Transverse colon (tissue), 4 donors: Measurements from ENCODE around the gene AVEN. TPM values are rescaled to one million over a fixed set of nuclear protein-coding genes. Genes with fewer than 3 reads are reported as not detected.
"Not testable (repeated sequence)": the region's sequence is repeated elsewhere in the genome, so short reads cannot be mapped to it uniquely, and the experiment has no call there.

Experiments
- DNase-seq: peaks from one replicate; pipeline ENCODE4 v3.0.0-alpha.2; 2019
- H3K27ac ChIP-seq, 4 donors: fragments of 200-600 bp; sonication (generic); 2 replicates each; pipeline ENCODE4 v1.5.1; 2016 to 2018; ENCODE audit warnings: inconsistent platforms in 4 of 4
- H3K27me3 ChIP-seq: fragments of 200-600 bp; sonication (generic); 2 replicates; pipeline ENCODE4 v1.5.1; 2017; ENCODE audit warnings: inconsistent platforms
- H3K36me3 ChIP-seq, 4 donors: fragments of 200-600 bp; sonication (generic); 2 replicates each; pipeline ENCODE4 v1.5.1; 2017 to 2019; ENCODE audit warnings: inconsistent platforms in 4 of 4
- H3K4me1 ChIP-seq, 4 donors: fragments of 200-600 bp; sonication (generic); 2 replicates each; pipeline ENCODE4 v1.5.1; 2017 to 2020; ENCODE audit warnings: inconsistent platforms in 4 of 4
- H3K4me3 ChIP-seq, 4 donors: fragments of 200-600 bp; sonication (generic); 1 replicate in 1 of 4; 2 replicates in 3 of 4; pipeline versions ENCODE4 v1.5.1 to v1.6.1; 2017 to 2019; ENCODE audit warnings: inconsistent platforms in 4 of 4
- H3K9me3 ChIP-seq, 2 donors: fragments of 200-600 bp; sonication (generic); 2 replicates each; pipeline ENCODE4 v1.5.1; 2017 to 2019; ENCODE audit warnings: inconsistent platforms in 2 of 2
- CTCF ChIP-seq, 5 experiments: fragments of 200-600 bp in 3 of 5; fragments of 450-650 bp in 2 of 5; sonication (generic) in 3 of 5; IDR thresholded peaks; 1 replicate in 2 of 5; 2 replicates in 3 of 5; pipeline ENCODE4 v1.5.1; 2016 to 2017; ENCODE audit warnings: antibody characterized with exemption in 5 of 5, inconsistent platforms in 3 of 5, mild to moderate bottlenecking in 2 of 5, moderate library complexity in 1 of 5
- EP300 ChIP-seq: sonication (generic); formaldehyde crosslinking; IDR thresholded peaks from one replicate; pipeline ENCODE4 v1.6.1; 2017; ENCODE audit warnings: antibody characterized with exemption, low read depth
- POLR2A ChIP-seq: fragments of 450-650 bp; IDR thresholded peaks from one replicate; pipeline ENCODE4 v1.6.1; 2016; ENCODE audit warnings: antibody characterized with exemption, mild to moderate bottlenecking, moderate library complexity
- POLR2AphosphoS5 ChIP-seq, 3 donors: sonication (generic); formaldehyde crosslinking; IDR thresholded peaks; one replicate each; pipeline ENCODE4 v1.6.1; 2016; ENCODE audit warnings: antibody characterized with exemption in 3 of 3
- WGBS, 2 donors: methylation state at CpG; one replicate each; pipeline ENCODE4 v1.1.5; 2018; ENCODE audit warnings: low coverage in 1 of 2; 5-methylcytosine and 5-hydroxymethylcytosine counted together
- in situ Hi-C, 4 donors: fragments of 200-750 bp; cut with MboI; loops; one replicate each; pipeline versions ENCODE4 v1.15.0 to v1.15.1; 2017; ENCODE audit warnings: low sequenced_read_pairs in 3 of 4, low pct_ligation_motif_present in 1 of 4, low pct_unique_long_range_greater_than_20kb in 1 of 4
- intact Hi-C: fragments of 100-400 bp; cut with DNase I; formaldehyde crosslinking; loops from one replicate; pipeline ENCODE4 v1.15.1; 2023; ENCODE audit warnings: low total_unique reads
- total RNA-seq, 4 donors: library from RNA; depleted of rRNA; stranded (reverse); fragments of >200 nt; gene quantifications; one replicate each; pipeline ENCODE4 v1.1.0, GENCODE V29; 2016

AVEN gene
- total RNA-seq, 4 donors from 2014 or later, result 4.9 to 21.3 (median 7.6) TPM

- no peak overlapping the region for H3K27ac ChIP-seq
- H3K4me1 ChIP-seq, result no peaks in the 10 kb centered on the region
- TF ChIP-seq EP300 (no peak), POLR2AphosphoS5 (IDR thresholded peaks at IDR 0.05) (no peak), CTCF (IDR thresholded peaks at IDR 0.05) (no peak), POLR2A (no peak)
- no peaks in the 10 kb centered on the region for H3K27me3 ChIP-seq
- 52 to 62% methylated on average over 3 of the region's 3 CpGs for WGBS, 2 donors
- no peak overlapping the region for H3K4me3 ChIP-seq
- no peak for DNase-seq
- intact Hi-C loops, result no loop called here
- no peaks in the 10 kb centered on the region for H3K9me3 ChIP-seq
- in situ Hi-C loops, result loop anchor here in 1 of 4 donors (25.0 kb wide), 1 partner anchor 111 kb away; the partner anchor contains the start of genes EMC7 and PGBD4
- H3K36me3 ChIP-seq, result no peaks in the 10 kb centered on the region
Measured at GRCh38 chr15:34001536-34001935, 37.5 kb downstream of the AVEN start.

- H3K27ac ChIP-seq, H3K36me3 ChIP-seq, H3K27me3 ChIP-seq, intact Hi-C loops, DNase-seq, H3K4me3 ChIP-seq, H3K9me3 ChIP-seq, H3K4me1 ChIP-seq: not testable (repeated sequence)
- in situ Hi-C loops, result loop anchor here in 1 of 4 donors (25.0 kb wide), 1 partner anchor 258 kb away; no protein-coding TSS in a partner anchor
- WGBS, 2 donors, result 96% methylated on average over 10 of the region's 10 CpGs; no CpG with 5 or more reads in 1 of the 2 donors
Measured at GRCh38 chr15:33995666-33996065, 43.3 kb downstream of the AVEN start.

GRCh38 chr15:33994005-33994615 lies 44.9 kb downstream of the AVEN start:
- WGBS, 2 donors, result 86 to 97% methylated on average over 3 to 9 of the region's 9 CpGs
- H3K36me3 ChIP-seq, result no peaks in the 10 kb centered on the region
- DNase-seq, result no peak
- no peaks in the 10 kb centered on the region for H3K9me3 ChIP-seq
- H3K4me1 ChIP-seq, result no peaks in the 10 kb centered on the region
- no peak overlapping the region for H3K27ac ChIP-seq
- TF ChIP-seq EP300, result no peak
- no peak for TF ChIP-seq CTCF (IDR thresholded peaks at IDR 0.05)
- TF ChIP-seq POLR2AphosphoS5 (IDR thresholded peaks at IDR 0.05), result no peak
- TF ChIP-seq POLR2A, result no peak
- H3K4me3 ChIP-seq, result no peak overlapping the region
- intact Hi-C loops (no loop called here), in situ Hi-C loops (loop anchor here in 1 of 4 donors (25.0 kb wide), 1 partner anchor 257 kb away; no protein-coding TSS in a partner anchor)
- H3K27me3 ChIP-seq, result no peaks in the 10 kb centered on the region

GRCh38 chr15:33988384-33988783 lies 50.6 kb downstream of the AVEN start:
- Histone ChIP-seq H3K36me3 (no peaks in the 10 kb centered on the region), H3K9me3 (no peaks in the 10 kb centered on the region), H3K27ac (no peak overlapping the region), H3K4me3 (no peak overlapping the region), H3K27me3 (no peaks in the 10 kb centered on the region), H3K4me1 (peaks cover 0 to 6% (median 0%) of the 10 kb centered on the region in 4 donors)
- WGBS, 2 donors, result 87 to 94% methylated on average over 4 of the region's 4 CpGs
- intact Hi-C loops, result no loop called here
- TF ChIP-seq POLR2A (no peak), CTCF (IDR thresholded peaks at IDR 0.05) (no peak), POLR2AphosphoS5 (IDR thresholded peaks at IDR 0.05) (no peak), EP300 (no peak)
- no peak for DNase-seq
- in situ Hi-C loops, result loop anchor here in 1 of 4 donors (25.0 kb wide), 1 partner anchor 251 kb away; no protein-coding TSS in a partner anchor
